Esophagus muscularis mucosa (tissue), 4 donors: ENCODE measurements around the gene AGT. TPM values are rescaled to one million over a fixed set of nuclear protein-coding genes. Genes with fewer than 3 reads are reported as not detected.

Experiments used
- DNase-seq: peaks from one replicate; pipeline ENCODE4 v3.0.0-alpha.2; 2017; ENCODE audit errors: extremely low spot score
- H3K27ac ChIP-seq, 4 donors: fragments of 200-600 bp; sonication (generic); replicated peaks in 1 of 4; 1 replicate in 3 of 4; 2 replicates in 1 of 4; pipeline ENCODE4 v1.5.1; 2016 to 2019; ENCODE audit warnings: mild to moderate bottlenecking in 1 of 4
- H3K27me3 ChIP-seq, 4 donors: fragments of 200-600 bp; sonication (generic); one replicate each; pipeline versions ENCODE4 v1.5.1 to v1.6.0; 2016 to 2019
- H3K36me3 ChIP-seq, 4 donors: fragments of 200-600 bp; sonication (generic); one replicate each; pipeline ENCODE4 v1.5.1; 2016 to 2019
- H3K4me1 ChIP-seq, 4 donors: fragments of 200-600 bp; sonication (generic); one replicate each; pipeline ENCODE4 v1.5.1; 2016 to 2019
- H3K4me3 ChIP-seq, 4 donors: fragments of 200-600 bp; sonication (generic); 1 replicate in 2 of 4; 2 replicates in 2 of 4; pipeline ENCODE4 v1.5.1; 2016 to 2019; ENCODE audit warnings: mild to moderate bottlenecking in 4 of 4, moderate library complexity in 1 of 4
- H3K9me3 ChIP-seq, 4 donors: fragments of 200-600 bp; sonication (generic); 1 replicate in 3 of 4; 2 replicates in 1 of 4; pipeline ENCODE4 v1.5.1; 2016 to 2019
- CTCF ChIP-seq, 3 experiments: fragments of 200-600 bp in 2 of 3; fragments of 450-650 bp in 1 of 3; sonication (generic) in 2 of 3; IDR thresholded peaks; one replicate each; pipeline ENCODE4 v1.5.1; 2017 to 2019; ENCODE audit warnings: antibody characterized with exemption in 3 of 3, mild to moderate bottlenecking in 2 of 3, moderate library complexity in 1 of 3
- EP300 ChIP-seq: sonication (generic); formaldehyde crosslinking; IDR thresholded peaks from one replicate; pipeline ENCODE4 v1.6.1; 2017; ENCODE audit warnings: antibody characterized with exemption
- POLR2A ChIP-seq: fragments of 450-650 bp; IDR thresholded peaks from one replicate; pipeline ENCODE4 v1.6.1; 2017; ENCODE audit warnings: antibody characterized with exemption, moderate library complexity, mild to moderate bottlenecking, low read depth
- POLR2AphosphoS5 ChIP-seq, 2 donors: sonication (generic); formaldehyde crosslinking; IDR thresholded peaks; one replicate each; pipeline ENCODE4 v1.6.1; 2017; ENCODE audit warnings: antibody characterized with exemption in 2 of 2
- WGBS: methylation state at CpG from one replicate; pipeline ENCODE4 v1.1.5; 2018; 5-methylcytosine and 5-hydroxymethylcytosine counted together
- intact Hi-C: fragments of 100-400 bp; cut with DNase I; formaldehyde crosslinking; loops from one replicate; pipeline ENCODE4 v1.15.1; 2023
- total RNA-seq, 4 donors: library from RNA; depleted of rRNA; stranded (reverse); fragments of >200 nt; gene quantifications; one replicate each; pipeline versions ENCODE4 v1.1.0 to v1.2.1, GENCODE V29; 2016

Gene AGT
- total RNA-seq, 4 donors from 2014 or later: 3.7 to 15.3 (median 12.3) TPM

DNA sequence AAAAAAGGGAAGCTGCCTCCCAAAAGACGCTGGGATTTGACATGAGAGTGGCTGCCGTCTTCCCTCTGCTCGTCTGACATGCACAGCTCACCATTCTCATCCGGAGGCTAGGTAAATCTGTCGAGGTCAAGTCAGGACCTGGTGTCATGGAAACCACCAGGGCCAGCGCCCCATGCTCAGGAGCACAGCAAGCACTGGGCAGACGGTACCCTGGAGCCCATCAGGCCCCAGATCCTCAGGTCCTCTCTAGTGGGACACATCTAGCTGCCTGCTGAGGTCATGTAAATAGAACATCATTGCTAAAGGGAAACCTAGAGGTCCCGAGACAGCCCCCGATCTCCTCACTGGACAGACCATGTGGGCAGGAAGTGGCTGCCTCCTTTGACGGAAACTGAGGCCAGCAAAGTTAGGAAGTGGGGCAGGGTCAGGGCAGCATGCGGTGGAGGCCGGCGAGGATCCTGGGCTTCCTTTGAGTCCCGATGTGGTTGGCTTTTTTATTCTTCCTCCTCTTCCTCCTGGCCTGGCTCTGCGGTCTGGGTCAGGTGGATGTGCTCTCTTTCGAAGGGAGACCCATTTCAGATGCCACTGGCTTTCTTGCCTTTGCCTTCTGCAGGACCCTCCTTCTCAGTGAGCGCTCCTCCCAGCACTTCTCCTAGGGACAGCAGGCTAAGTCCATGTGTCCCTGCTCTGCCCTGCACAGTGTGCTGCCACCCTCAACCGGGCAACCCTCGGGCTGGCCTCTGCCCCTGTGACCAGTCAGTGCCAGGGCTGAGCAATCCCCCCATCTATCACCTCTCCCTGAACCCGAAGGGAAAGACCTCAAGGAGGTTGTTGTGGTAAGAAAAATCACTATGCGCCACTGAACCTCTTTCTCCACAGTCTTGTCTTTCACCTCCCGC lies 5.9 kb downstream of the AGT start:
- Histone ChIP-seq H3K27me3 (no peaks in the 10 kb centered on the region), H3K4me3 (no peak overlapping the region), H3K9me3 (no peaks in the 10 kb centered on the region), H3K27ac (no peak overlapping the region), H3K4me1 (no peaks in the 10 kb centered on the region), H3K36me3 (peaks cover 0 to 30% (median 0%) of the 10 kb centered on the region in 4 donors)
- DNase-seq: no peak
- TF ChIP-seq CTCF (IDR thresholded peaks at IDR 0.05) (no peak), EP300 (no peak), POLR2A (no peak), POLR2AphosphoS5 (IDR thresholded peaks at IDR 0.05) (no peak)
- intact Hi-C loops: no loop called here
- WGBS: 73% methylated on average over 21 of the region's 22 CpGs

DNA sequence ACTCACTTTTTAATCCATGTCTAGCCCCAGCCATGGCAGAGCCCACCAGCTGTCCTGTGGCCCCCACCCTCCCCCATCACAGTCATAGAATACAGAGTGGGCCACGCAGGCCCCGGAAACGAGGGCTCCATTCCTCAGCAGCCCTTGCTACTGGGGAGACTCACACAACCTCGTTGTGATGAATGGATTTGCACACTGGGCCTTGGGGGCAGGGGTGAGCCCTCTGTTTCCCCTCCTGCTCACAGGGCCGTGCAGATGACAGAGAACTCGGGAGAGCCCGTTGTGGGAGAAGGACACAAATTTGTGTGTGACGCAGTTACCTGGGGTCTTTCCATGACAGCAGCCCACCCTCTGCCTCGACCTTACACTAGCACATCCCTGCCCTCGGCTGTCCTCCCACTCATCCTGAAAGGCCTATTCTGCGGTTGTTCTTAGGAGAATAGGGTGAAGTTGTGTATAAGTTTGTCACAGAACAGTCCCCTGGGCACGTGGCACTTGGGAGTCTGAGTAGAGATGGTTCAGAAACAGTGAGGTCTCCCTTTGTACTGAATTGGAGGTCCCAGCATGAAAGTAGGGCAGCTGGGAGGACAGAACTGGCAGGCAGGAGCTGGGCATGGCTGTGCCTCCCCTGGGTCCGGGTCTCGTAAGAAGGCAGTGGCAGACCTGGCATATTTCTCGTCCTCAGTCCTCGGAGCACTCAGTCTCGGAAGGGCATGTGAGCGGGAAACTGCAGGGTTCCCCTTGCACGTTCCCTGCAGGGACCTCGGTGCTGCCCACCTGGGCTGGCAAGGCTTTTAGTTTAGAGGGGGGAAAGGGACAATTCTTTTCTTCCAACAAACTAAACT lies 6.8 kb downstream of the AGT start:
- H3K27me3 ChIP-seq: no peaks in the 10 kb centered on the region
- H3K36me3 ChIP-seq: peaks cover 0 to 38% (median 0%) of the 10 kb centered on the region in 4 donors
- 84% methylated on average over 20 of the region's 20 CpGs for WGBS
- no peak for DNase-seq
- intact Hi-C loops: no loop called here
- H3K4me1 ChIP-seq: no peaks in the 10 kb centered on the region
- no peaks in the 10 kb centered on the region for H3K9me3 ChIP-seq
- H3K27ac ChIP-seq: no peak overlapping the region
- TF ChIP-seq POLR2A (no peak), EP300 (no peak), CTCF (IDR thresholded peaks at IDR 0.05) (no peak), POLR2AphosphoS5 (IDR thresholded peaks at IDR 0.05) (no peak)
- H3K4me3 ChIP-seq: no peak overlapping the region

DNA sequence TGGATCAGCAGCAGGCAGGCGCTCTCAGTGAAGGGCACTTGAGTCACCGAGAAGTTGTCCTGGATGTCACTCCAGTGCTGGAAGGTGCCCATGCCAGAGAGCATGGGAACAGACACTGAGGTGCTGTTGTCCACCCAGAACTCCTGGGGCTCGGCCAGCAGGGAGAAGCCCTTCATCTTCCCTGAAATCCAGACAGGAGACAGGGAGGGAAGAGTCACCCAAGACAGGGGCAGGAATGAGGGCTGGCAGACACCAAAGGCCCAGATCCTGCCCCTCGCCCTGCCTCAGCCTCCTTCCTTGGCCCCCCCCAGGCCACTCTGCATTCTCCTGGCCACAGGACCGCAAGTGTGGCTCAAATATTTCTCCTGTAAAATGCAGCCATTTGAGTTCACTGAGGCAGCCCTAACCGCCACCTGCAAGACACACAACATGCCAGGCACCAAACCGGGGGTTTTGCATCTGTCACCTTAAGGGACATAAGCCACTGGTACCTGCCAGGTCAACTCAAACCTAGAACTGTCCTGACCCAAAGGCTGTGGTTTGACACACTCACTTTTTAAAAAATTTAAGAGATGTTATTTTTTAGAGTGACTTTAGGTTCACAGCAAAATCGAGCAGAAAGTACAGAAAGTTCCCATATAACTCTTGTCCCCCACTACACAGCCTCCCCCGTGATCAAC lies 7.8 kb downstream of the AGT start:
- intact Hi-C loops: no loop called here
- Histone ChIP-seq H3K27me3 (no peaks in the 10 kb centered on the region), H3K4me3 (no peak overlapping the region), H3K36me3 (peaks cover 0 to 44% (median 0%) of the 10 kb centered on the region in 4 donors), H3K27ac (no peak overlapping the region), H3K4me1 (no peaks in the 10 kb centered on the region), H3K9me3 (no peaks in the 10 kb centered on the region)
- TF ChIP-seq EP300 (no peak), POLR2AphosphoS5 (IDR thresholded peaks at IDR 0.05) (no peak), POLR2A (no peak), CTCF (IDR thresholded peaks at IDR 0.05) (no peak)
- WGBS: 82% methylated on average over 6 of the region's 9 CpGs
- no peak for DNase-seq

DNA sequence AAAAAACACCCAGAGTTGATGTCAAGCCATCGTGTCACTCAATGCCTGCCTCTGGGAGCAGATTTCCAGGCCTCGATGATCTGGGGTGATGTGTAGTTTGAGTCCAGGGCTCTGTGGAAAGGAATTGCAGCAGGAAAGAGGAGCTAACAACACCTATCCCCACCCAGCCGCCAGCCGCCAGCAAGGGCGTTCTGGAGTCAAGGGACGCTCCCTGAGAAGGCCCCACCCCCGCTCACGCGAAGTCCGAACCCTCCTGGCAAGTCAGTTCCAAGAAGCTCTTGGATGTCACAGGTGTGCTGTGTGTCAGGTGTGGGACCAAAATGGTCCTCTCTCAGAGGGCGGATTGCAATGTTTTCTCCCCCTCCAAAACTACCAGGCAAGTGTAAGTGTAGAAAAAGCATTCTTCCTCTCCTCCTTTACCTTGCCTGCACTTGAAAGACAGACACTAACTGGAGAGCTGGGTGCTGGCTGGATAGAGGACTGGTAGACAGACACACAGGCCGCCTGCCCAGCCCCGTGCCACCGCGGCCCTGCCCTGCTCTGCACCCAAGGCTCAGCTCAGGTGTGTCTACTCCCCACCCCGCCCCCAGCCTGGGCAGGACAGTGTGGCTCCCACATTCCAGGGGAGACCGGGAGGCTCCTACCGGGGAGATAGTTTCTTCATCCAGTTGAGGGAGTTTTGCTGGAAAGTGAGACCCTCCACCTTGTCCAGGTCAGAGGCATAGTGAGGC lies 8.5 kb downstream of the AGT start:
- no peak for DNase-seq
- Histone ChIP-seq H3K9me3 (no peaks in the 10 kb centered on the region), H3K36me3 (peaks cover 0 to 44% (median 0%) of the 10 kb centered on the region in 4 donors), H3K27ac (no peak overlapping the region), H3K4me3 (no peak overlapping the region), H3K27me3 (no peaks in the 10 kb centered on the region), H3K4me1 (no peaks in the 10 kb centered on the region)
- intact Hi-C loops: no loop called here
- no peak for TF ChIP-seq EP300
- no peak for TF ChIP-seq CTCF (IDR thresholded peaks at IDR 0.05)
- no peak for TF ChIP-seq POLR2AphosphoS5 (IDR thresholded peaks at IDR 0.05)
- no peak for TF ChIP-seq POLR2A
- WGBS: 93% methylated on average over 16 of the region's 18 CpGs
